HG03558 (cell line): Measurements from ENCODE around the gene SBK3.
"Not testable (repeated sequence)": the region's sequence is repeated elsewhere in the genome, so short reads cannot be mapped to it uniquely, and the experiment has no call there.

ENCODE experiments used
- ATAC-seq: cut with Tn5 transposase; IDR thresholded peaks from one replicate; pipeline ENCODE4 v1.9.1; 2021; ENCODE audit warnings: moderate number of reproducible peaks; ENCODE audit not compliant: unreplicated experiment; ENCODE audit errors: extremely low read depth

The SBK3 gene

DNA sequence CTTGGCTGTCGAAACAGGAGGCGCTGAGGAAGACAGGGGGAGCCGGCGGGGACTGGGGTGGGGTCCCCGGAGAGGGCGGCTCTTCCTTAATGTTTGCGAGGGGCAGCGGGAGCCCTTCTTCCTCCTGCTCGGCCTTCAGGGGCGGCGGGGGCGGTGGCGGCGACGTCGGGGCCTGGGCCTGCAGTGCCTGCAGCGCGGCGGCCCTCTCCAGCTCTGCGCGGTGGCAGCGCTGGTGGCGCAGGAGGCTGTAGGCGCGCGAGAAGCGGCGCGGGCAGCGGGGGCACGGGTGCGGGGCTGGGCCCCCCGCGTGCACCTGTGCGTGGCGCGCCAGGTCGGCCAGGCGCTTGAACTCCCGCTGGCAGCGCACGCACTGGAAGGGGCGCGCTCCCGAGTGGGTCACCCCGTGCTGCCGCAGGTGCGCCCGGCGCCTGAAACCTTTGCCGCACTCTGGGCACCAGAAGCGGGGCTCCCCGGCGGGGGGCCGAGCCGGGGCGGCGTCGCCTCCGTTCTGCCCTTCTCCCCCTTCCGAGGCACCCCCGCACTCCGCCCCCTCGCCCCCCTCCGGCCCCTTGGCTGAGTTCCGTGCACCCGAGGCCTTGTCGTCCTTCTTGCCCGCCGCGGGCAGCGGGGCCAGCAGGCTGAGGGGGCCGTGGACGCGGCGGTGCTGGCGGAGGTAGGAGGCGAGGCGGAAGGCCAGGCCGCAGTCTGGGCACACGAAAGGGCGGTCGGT, 32.9 kb upstream of the SBK3 start:
- ATAC-seq = no peak

GRCh38 chr19:55576746-55577145, 31.4 kb upstream of the SBK3 start:
- no peak for ATAC-seq

GRCh38 chr19:55573929-55574328, 28.6 kb upstream of the SBK3 start:
- not testable (repeated sequence) for ATAC-seq

DNA sequence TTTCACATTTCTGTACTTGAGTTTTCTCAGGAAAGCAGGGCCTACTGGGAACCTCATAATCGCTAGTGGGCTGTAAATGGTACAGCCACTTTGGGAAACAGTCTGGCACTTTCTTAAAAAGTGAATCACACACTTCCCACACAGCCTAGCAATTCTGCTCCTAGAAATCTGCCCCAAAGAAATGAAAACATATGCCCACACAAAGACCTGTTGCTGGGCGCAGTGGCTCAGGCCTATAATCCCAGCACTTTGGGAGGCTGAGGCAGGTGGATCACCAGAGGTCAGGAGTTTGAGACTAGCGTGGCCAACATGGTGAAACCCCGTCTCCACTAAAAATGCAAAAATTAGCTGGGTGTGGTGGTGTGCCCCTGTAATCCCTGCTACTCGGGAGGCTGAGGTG, 24.1 kb upstream of the SBK3 start:
- ATAC-seq = not testable (repeated sequence)

GRCh38 chr19:55567708-55568328, 22.5 kb upstream of the SBK3 start:
- ATAC-seq = no peak

- ATAC-seq = no peak
Measured at GRCh38 chr19:55566823-55567222, 21.5 kb upstream of the SBK3 start.

GRCh38 chr19:55563261-55563690, 17.9 kb upstream of the SBK3 start:
- no peak for ATAC-seq

GRCh38 chr19:55559684-55560083, 14.3 kb upstream of the SBK3 start:
- no peak for ATAC-seq

DNA sequence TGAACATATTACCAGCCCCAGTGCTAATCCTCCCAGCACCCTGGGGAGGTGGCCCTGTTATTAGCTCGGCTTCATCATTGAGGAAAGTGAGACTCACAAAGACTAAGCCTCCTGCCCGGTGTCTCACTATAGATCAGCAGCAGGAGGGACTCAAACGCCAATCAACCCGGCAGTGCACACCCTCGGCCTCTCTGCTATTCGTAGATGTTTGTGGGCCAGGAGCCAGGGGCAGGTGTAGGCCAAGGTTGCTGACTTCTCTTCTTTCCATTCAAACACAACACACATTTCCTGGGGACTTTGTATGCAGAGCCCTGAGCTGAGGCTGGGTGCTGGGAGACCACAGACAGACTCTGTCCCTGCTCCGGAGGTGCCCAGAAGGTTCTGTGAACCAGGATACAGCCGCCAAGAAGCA, 9.4 kb upstream of the SBK3 start:
- ATAC-seq = no peak

GRCh38 chr19:55554302-55554701, 9.0 kb upstream of the SBK3 start:
- ATAC-seq = no peak

DNA sequence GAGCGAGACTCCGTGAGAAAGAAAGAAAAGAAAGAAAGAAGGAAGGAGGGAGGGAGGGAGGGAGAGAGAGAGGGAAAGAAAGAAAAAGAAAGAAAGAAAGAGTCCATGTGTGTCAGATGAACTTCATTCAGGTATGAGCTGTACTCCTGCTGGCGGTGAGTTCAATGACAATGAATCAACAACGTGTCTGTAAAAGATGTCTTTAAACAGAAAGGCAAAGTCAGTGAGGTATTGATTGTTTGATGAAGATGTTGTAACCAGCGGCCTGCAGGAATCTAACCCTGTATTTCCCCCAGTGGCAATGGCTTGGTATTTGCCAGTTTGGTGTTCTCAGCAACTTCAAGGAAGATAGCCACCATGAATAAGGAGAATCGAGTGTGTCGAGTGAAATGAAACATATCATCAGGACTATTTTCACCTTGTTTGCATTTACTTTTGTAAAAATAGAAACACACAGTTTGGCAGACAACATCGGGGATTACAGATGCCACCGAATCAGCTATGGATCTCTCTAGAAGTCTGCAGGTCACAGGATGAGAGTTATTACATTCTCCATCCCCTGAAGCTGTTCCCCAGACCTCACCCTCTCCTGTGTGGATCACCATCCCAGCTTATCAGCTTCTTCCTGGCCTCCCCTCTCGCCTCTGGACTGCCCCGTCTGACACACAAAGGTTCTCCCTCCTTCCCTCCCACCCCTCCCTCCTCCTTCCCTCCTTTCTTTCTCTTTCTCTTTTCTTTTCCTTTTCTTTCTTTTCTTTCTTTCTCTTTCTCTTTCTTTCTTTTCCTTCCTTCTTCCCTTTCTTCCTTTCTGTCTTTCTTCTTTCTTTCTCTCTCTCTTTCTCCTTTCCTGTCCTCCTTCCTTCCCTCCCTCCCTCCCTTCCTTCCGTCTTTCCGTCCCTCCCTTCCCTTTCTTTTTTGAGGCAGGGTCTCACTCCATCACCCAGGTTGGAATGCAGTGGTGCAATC, 8.2 kb upstream of the SBK3 start:
- ATAC-seq = no peak

GRCh38 chr19:55552620-55553019, 7.3 kb upstream of the SBK3 start:
- no peak for ATAC-seq

- ATAC-seq = no peak
Measured at GRCh38 chr19:55552206-55552605, 6.9 kb upstream of the SBK3 start.

GRCh38 chr19:55550321-55550650, 4.9 kb upstream of the SBK3 start:
- ATAC-seq = no peak

GRCh38 chr19:55549500-55550320, 4.4 kb upstream of the SBK3 start:
- no peak for ATAC-seq

GRCh38 chr19:55546822-55547614, 1.7 kb upstream of the SBK3 start:
- no peak for ATAC-seq

DNA sequence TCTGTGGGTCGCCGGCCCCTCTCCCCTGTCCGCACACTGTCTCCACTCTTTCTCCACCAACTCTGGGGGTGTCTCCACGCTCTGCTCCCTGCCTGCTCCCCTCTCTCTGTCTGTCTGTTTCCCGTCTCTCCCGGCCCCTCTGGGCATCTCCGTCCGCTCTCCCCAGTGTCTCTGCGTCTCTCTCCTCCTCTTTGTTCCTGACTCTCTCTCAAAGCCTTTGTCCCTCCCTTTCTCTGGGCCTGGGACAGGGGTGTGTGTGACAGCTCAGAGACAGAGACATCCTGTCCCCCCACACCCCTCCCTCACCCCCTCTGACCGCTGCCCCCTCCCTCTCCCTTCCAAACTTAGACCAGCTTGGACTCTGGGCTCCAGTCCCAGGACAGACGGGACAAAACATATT, 668 bp upstream of the SBK3 start:
- no peak for ATAC-seq

DNA sequence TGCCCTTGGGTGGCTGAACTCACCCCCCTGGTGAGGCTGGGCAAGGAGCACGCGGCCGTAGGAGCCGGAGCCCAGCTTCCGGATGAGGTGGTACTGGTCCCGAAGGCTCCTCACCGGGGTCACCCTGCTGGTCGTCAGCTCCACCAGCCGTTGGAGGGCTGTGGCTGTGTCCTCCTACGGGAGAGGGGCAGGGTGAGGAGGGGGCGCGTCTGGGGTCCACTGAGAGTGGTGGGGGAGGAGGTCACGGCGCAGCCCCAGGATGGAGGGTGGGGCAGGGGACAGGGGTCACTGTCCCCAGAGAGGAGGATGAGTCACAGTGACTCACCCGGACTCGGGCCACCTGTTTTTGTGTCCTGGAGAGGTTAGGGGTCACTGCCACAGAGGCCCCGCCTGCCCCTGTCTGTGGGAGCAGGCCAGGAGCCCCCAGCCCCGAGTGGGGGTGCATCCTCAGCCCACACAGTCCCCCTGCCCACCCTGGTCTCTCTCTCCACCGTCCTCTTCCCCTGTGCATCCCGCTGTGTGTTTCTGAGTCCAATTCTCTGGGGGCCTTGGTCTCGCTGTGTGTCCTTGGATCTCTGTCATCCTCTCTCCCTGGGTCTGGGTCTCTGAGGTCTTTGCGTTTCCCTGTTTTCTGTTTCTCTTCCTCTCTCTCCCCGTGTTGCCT, 435 bp downstream of the SBK3 start:
- no peak for ATAC-seq

GRCh38 chr19:55544014-55544413, 1.3 kb downstream of the SBK3 start:
- ATAC-seq = no peak
